GM04504 (cell line): Measurements from ENCODE around the gene PLD3.
"Not testable (repeated sequence)": the region's sequence is repeated elsewhere in the genome, so short reads cannot be mapped to it uniquely, and the experiment has no call there.

Source experiments
- DNase-seq: peaks from one replicate; pipeline ENCODE4 v3.0.0-alpha.2; 2012; ENCODE audit warnings: low read depth

Gene PLD3

GRCh38 chr19:40390084-40390742 is 41.7 kb downstream of the PLD3 start, which contains the start of gene HIPK4:
Gene HIPK4 (minus strand): TSS chr19:40390181. CDS start chr19:40389902, 279 bp downstream.
- no peak for DNase-seq

GRCh38 chr19:40392123-40392522 is 43.6 kb downstream of the PLD3 start:
- DNase-seq: no peak

- no peak for DNase-seq
Observed at GRCh38 chr19:40392894-40393517, 44.5 kb downstream of the PLD3 start.

GRCh38 chr19:40393894-40394815 is 45.7 kb downstream of the PLD3 start:
- no peak for DNase-seq

GRCh38 chr19:40394816-40395210 is 46.3 kb downstream of the PLD3 start:
- no peak for DNase-seq

GRCh38 chr19:40395956-40396355 is 47.5 kb downstream of the PLD3 start:
- DNase-seq: no peak

- no peak for DNase-seq
Observed at GRCh38 chr19:40396886-40397567, 48.5 kb downstream of the PLD3 start.

- no peak for DNase-seq
Observed at GRCh38 chr19:40397568-40397906, 49.0 kb downstream of the PLD3 start.

GRCh38 chr19:40398417-40399131 is 50.1 kb downstream of the PLD3 start:
- no peak for DNase-seq

GRCh38 chr19:40400559-40400958 is 52.1 kb downstream of the PLD3 start:
- DNase-seq: no peak

GRCh38 chr19:40403262-40403984 is 54.9 kb downstream of the PLD3 start:
- peak; percentile 59 for DNase-seq

- DNase-seq: no peak
Observed at GRCh38 chr19:40407714-40408597, 59.5 kb downstream of the PLD3 start.

GRCh38 chr19:40408598-40408925 is 60.1 kb downstream of the PLD3 start:
- not testable (repeated sequence) for DNase-seq

- no peak for DNase-seq
Observed at GRCh38 chr19:40410030-40410389, 61.5 kb downstream of the PLD3 start.

GRCh38 chr19:40411125-40411842 is 62.8 kb downstream of the PLD3 start:
- no peak for DNase-seq

GRCh38 chr19:40411958-40412499 is 63.5 kb downstream of the PLD3 start:
- DNase-seq: no peak

GRCh38 chr19:40412866-40413265 is 64.4 kb downstream of the PLD3 start:
- DNase-seq: no peak

GRCh38 chr19:40413291-40413845 is 64.9 kb downstream of the PLD3 start, which contains the start of gene PRX:
Gene PRX (minus strand): TSS chr19:40413378. CDS start chr19:40407932, 5,446 bp downstream.
- DNase-seq: no peak
